HFF-Myc (cell line): ENCODE measurements around the gene TMEM255B.

Experiments
- DNase-seq: peaks from one replicate; pipeline ENCODE4 v3.0.0-alpha.2; 2011; ENCODE audit warnings: low read depth; ENCODE audit errors: extremely low read depth
- H3K4me3 ChIP-seq: replicated peaks from 2 replicates; pipeline ENCODE4 v1.5.1; 2011; ENCODE audit warnings: low read depth, mild to moderate bottlenecking, control low read depth, low read length
- CTCF ChIP-seq: IDR thresholded peaks from 2 replicates; pipeline ENCODE4 v1.5.1; 2012; ENCODE audit warnings: mild to moderate bottlenecking, low read depth, low read length, control low read depth; ENCODE audit errors: missing control alignments

TMEM255B gene

GRCh38 chr13:113802761-113803160 is 43.7 kb downstream of the TMEM255B start:
- no peak for DNase-seq
- no peak overlapping the region for H3K4me3 ChIP-seq
- TF ChIP-seq CTCF = no peak

GRCh38 chr13:113803409-113804016 is 44.5 kb downstream of the TMEM255B start:
- TF ChIP-seq CTCF = no peak
- no peak for DNase-seq

GRCh38 chr13:113804017-113804702 is 45.1 kb downstream of the TMEM255B start:
- no peak for DNase-seq
- no peak overlapping the region for H3K4me3 ChIP-seq
- no peak for TF ChIP-seq CTCF

More at GRCh38 chr13:113803409-113804016, 44.5 kb downstream of the TMEM255B start:
- H3K4me3 ChIP-seq = no peak overlapping the region

- H3K4me3 ChIP-seq = no peak overlapping the region
- DNase-seq = no peak
Measured at GRCh38 chr13:113804703-113805430, 45.8 kb downstream of the TMEM255B start.

GRCh38 chr13:113805431-113806103 is 46.5 kb downstream of the TMEM255B start:
- H3K4me3 ChIP-seq = no peak overlapping the region
- TF ChIP-seq CTCF = no peak
- no peak for DNase-seq

More at GRCh38 chr13:113804703-113805430, 45.8 kb downstream of the TMEM255B start:
- no peak for TF ChIP-seq CTCF

GRCh38 chr13:113806104-113806471 is 47.1 kb downstream of the TMEM255B start:
- no peak overlapping the region for H3K4me3 ChIP-seq
- DNase-seq = no peak
- TF ChIP-seq CTCF = no peak
